Kidney (tissue), 14 donors: Measurements from ENCODE around the gene ACVR1B. TPM values are rescaled to one million over a fixed set of nuclear protein-coding genes. Genes with fewer than 3 reads are reported as not detected.
A peak's percentile ranks its signal among the peaks of the same experiment; 100 is the strongest.

Source experiments
- DNase-seq, 5 donors: peaks; one replicate each; pipeline ENCODE4 v3.0.0-alpha.2; 2013 to 2020
- FAIRE-seq: peaks from 2 replicates; lab custom pipeline; 2012; peaks lifted over from hg19 to GRCh38; lab: Jason Lieb, UNC
- H3K27ac ChIP-seq, 2 donors: one replicate each; pipeline ENCODE4 v1.7.0; 2013; ENCODE audit warnings: low read depth in 2 of 2, low read length in 2 of 2, inconsistent platforms in 1 of 2
- H3K27me3 ChIP-seq: one replicate; pipeline ENCODE4 v1.7.1; 2013; ENCODE audit warnings: low read length, inconsistent platforms; ENCODE audit not compliant: control insufficient read depth, insufficient read depth
- H3K36me3 ChIP-seq, 3 donors: one replicate each; pipeline versions ENCODE4 v1.7.0 to v1.7.1; 2013; ENCODE audit warnings: low read length in 3 of 3, control low read depth in 1 of 3, inconsistent platforms in 1 of 3; ENCODE audit not compliant: insufficient read depth in 3 of 3, control insufficient read depth in 2 of 3
- H3K4me1 ChIP-seq, 3 donors: one replicate each; pipeline versions ENCODE4 v1.7.0 to v1.7.1; 2013; ENCODE audit warnings: low read length in 3 of 3, inconsistent platforms in 1 of 3, low read depth in 1 of 3; ENCODE audit not compliant: control insufficient read depth in 2 of 3, insufficient read depth in 2 of 3
- H3K4me3 ChIP-seq, 3 donors: one replicate each; pipeline versions ENCODE4 v1.7.0 to v1.8.1; 2013; ENCODE audit warnings: low read length in 3 of 3, control low read depth in 1 of 3, inconsistent platforms in 1 of 3
- H3K9ac ChIP-seq, 3 donors: one replicate each; pipeline versions ENCODE4 v1.7.0 to v1.7.1; 2013; ENCODE audit warnings: low read length in 3 of 3, control low read depth in 1 of 3, inconsistent platforms in 1 of 3
- H3K9me3 ChIP-seq, 3 donors: one replicate each; pipeline versions ENCODE4 v1.7.0 to v1.7.1; 2013; ENCODE audit warnings: low read length in 3 of 3, control low read depth in 1 of 3, inconsistent platforms in 1 of 3; ENCODE audit not compliant: control insufficient read depth in 2 of 3, insufficient read depth in 1 of 3
- intact Hi-C: fragments of 100-400 bp; cut with DNase I; formaldehyde crosslinking; loops from one replicate; pipeline ENCODE4 v1.11.1; 2022
- polyA plus RNA-seq: library from polyadenylated mRNA; stranded (reverse); fragments of 350-450 nt; fragmentation: Illumina TruSeq; extraction: RNeasy Lipid Tissue Mini Kit (QIAGEN cat#74804); gene quantifications from one replicate; pipeline ENCODE4 v1.2.3, GENCODE V29; 2014; ENCODE audit warnings: low read depth, low replicate concordance; ENCODE audit not compliant: insufficient read depth
- total RNA-seq: library from RNA; stranded (reverse); fragmentation: NEBNext Ultra II Directional; extraction: Animal tissue kit (Norgen Biotek cat#: 25700); gene quantifications from one replicate; pipeline ENCODE4 v1.2.1, GENCODE V29; 2021
- TF ChIP-seq, protein P1 (sequence below): IDR thresholded peaks from 3 replicates; pipeline ENCODE4 v1.5.1; 2012; ENCODE audit warnings: mild to moderate bottlenecking, moderate library complexity, borderline replicate concordance; ENCODE audit not compliant: insufficient read depth; ENCODE audit errors: extremely low read depth
- donor health status: control.
- donor health status: control.
- donor health status: control.
- donor health status: control.
- donor health status: control.
- donor health status: DM: yes; HTN: yes; CAD: no.
- donor health status: Normal renal cell carcinoma (clear cell type).

ACVR1B gene
- total and polyA plus RNA-seq, 2 donors from 2014 or later = 30.6 to 95.5 TPM

DNA sequence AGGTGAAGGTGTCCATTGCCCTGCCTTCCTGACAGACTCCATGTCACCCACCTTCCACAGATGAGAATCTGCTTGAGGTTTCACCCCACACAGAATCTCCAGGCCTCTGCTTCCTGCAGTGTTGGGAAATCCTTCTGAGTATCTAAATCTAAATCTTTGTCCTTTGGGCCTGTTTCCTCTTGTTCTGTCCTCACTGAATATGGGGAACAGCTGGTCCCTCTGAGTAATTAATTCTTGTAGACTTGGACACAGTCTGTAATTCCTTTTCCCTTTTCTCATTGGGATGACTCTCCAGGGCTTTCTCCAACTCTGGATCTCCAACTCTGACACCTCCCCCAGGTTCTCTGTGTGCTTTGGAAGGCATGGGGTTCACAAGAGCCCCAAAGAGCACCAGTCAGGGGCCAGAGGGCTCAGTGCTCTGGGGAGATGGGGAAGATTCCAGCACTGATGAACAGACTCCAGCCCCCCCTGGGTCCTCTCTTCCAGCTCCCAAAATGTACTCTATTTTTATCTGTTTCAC lies 46.5 kb upstream of the ACVR1B start:
- H3K27ac ChIP-seq = peak overlapping the region; percentile 66 to 91
- no peak overlapping the region for H3K4me3 ChIP-seq
- no peaks in the 10 kb centered on the region for H3K36me3 ChIP-seq
- H3K9ac ChIP-seq = no peak overlapping the region
- H3K4me1 ChIP-seq = peaks cover 3 to 9% (median 3%) of the 10 kb centered on the region in 3 donors
- intact Hi-C loops = no loop called here
- FAIRE-seq (no peak), DNase-seq (peak in 3 of 5 donors; percentile 38 to 88 (median 79))
- TF ChIP-seq, protein P1, sequence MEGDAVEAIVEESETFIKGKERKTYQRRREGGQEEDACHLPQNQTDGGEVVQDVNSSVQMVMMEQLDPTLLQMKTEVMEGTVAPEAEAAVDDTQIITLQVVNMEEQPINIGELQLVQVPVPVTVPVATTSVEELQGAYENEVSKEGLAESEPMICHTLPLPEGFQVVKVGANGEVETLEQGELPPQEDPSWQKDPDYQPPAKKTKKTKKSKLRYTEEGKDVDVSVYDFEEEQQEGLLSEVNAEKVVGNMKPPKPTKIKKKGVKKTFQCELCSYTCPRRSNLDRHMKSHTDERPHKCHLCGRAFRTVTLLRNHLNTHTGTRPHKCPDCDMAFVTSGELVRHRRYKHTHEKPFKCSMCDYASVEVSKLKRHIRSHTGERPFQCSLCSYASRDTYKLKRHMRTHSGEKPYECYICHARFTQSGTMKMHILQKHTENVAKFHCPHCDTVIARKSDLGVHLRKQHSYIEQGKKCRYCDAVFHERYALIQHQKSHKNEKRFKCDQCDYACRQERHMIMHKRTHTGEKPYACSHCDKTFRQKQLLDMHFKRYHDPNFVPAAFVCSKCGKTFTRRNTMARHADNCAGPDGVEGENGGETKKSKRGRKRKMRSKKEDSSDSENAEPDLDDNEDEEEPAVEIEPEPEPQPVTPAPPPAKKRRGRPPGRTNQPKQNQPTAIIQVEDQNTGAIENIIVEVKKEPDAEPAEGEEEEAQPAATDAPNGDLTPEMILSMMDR = no peak
- H3K27me3 ChIP-seq = no peaks in the 10 kb centered on the region
- H3K9me3 ChIP-seq = no peaks in the 10 kb centered on the region

DNA sequence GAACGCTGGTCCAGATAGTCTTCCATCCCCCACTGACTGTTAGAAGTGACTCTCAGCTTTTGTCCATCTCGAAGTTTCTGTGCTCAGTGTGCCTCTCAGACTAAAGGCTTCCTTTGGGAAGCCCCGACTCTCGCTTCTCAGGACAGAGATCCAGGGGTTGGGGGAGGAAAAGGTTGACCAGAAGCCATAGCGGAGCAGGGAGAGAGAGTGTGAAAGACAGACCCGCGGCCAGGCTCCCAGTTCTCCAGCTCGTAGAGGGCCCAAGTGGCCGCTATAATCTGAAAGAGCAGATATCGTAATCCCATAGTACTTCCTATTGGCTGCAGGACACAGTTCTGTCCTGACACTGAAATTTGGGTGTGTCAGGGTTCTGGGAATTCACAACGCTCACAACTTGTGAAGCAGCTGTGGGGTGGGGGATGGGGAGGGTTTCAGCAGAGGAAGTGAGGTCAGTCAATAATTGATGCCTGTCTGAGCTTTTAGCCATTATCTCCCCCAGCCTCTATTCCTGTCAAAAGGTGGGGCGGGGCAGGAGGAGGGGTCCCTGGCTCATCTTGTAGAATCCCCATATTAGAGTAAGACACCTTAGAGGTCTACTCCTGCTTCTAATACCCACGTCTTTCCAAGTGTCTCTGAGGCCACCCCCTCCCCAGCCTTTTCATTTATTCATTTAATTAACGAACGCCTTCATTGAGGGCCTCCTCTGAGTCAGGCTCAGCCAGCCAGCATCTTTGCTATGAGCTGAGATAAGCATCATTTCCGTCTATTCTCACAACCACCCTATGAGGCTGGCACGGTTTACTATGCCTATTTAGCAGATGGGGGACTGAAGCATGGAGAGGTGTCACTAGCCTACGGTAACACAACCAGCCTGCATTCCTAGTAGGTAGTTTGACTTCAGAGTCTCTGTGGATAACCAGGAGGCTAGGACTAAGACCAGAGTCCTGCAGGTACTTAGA lies 45.7 kb upstream of the ACVR1B start:
- FAIRE-seq (no peak), DNase-seq (peak in 3 of 5 donors; percentile 63 to 85 (median 66))
- peaks cover 3 to 13% (median 3%) of the 10 kb centered on the region in 3 donors for H3K4me1 ChIP-seq
- intact Hi-C loops = no loop called here
- peak overlapping the region in 2 of 3 donors; percentile 29 to 34 for H3K9ac ChIP-seq
- TF ChIP-seq, protein P1 = no peak
- H3K4me3 ChIP-seq = peak overlapping the region in 1 of 3 donors; percentile 5
- no peaks in the 10 kb centered on the region for H3K9me3 ChIP-seq
- peak overlapping the region; percentile 66 to 91 for H3K27ac ChIP-seq
- no peaks in the 10 kb centered on the region for H3K36me3 ChIP-seq
- H3K27me3 ChIP-seq = no peaks in the 10 kb centered on the region

DNA sequence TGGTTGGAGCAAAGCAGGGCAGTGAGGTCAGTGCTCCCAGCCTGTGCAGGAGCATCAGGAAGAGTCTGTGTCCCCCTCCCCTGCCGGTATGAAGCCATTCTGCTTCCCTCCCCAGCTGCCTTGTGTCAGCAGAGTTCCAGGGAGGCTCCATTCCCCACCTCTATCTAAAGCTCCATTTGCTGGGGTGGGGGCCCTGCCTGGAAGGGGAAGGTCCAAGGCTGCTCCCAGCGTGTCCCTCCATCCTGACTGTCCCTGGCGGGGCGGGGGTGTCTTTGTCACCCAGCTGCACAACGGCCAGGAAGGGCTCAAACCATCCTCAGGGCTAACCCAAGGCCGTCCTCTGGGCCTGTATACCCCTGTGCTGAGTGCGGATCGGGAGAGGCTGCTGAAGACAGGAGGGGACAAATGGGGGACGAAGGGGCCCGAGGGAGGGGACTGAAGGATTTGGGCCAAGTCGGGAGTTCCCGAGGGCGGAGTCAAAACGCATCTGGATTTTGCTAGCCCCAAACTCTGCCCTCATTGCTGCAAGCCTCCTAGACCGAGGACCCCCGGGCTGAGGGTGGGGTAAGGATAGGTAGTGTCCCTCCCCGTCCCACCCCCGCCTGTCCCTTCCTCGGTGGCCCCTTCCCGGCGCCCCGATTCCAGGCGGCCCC lies 44.9 kb upstream of the ACVR1B start:
- H3K4me1 ChIP-seq = peaks cover 5 to 19% (median 9%) of the 10 kb centered on the region in 3 donors
- no peaks in the 10 kb centered on the region for H3K36me3 ChIP-seq
- intact Hi-C loops = no loop called here
- DNase-seq (peak in 3 of 5 donors; percentile 66 to 83 (median 67)), FAIRE-seq (no peak)
- H3K27me3 ChIP-seq = no peaks in the 10 kb centered on the region
- peak overlapping the region; percentile 66 to 91 for H3K27ac ChIP-seq
- H3K4me3 ChIP-seq = peak overlapping the region in 1 of 3 donors; percentile 76
- peak overlapping the region in 1 of 3 donors; percentile 29 for H3K9ac ChIP-seq
- no peaks in the 10 kb centered on the region for H3K9me3 ChIP-seq
- TF ChIP-seq, protein P1 = no peak
